GM19043 (cell line): ENCODE results near the gene FBP1.
"Not testable (repeated sequence)": the region's sequence is repeated elsewhere in the genome, so short reads cannot be mapped to it uniquely, and the experiment has no call there.

ENCODE experiments used
- ATAC-seq: cut with Tn5 transposase; IDR thresholded peaks from one replicate; pipeline ENCODE4 v1.9.1; 2021; ENCODE audit warnings: low read depth; ENCODE audit not compliant: unreplicated experiment

The FBP1 gene

DNA sequence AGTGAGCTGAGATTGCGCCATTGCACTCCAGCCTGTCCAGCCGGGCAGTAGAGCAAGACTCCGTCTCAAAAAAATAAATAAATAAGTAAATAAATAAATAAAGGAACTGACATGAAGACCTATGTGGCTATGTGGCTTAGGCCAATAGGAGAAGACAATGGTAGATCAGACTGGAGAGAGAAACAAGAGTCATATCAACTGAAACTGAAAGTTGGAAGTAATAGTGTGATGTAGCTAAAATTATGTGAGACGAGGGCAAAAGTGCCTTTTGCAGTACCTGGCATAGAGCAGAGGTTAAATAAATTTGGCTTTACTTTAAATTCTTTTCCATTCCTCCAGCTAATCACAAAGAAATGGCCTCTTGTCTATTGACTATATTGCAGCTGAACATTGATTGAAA lies 53.0 kb downstream of the FBP1 start:
- no peak for ATAC-seq

DNA sequence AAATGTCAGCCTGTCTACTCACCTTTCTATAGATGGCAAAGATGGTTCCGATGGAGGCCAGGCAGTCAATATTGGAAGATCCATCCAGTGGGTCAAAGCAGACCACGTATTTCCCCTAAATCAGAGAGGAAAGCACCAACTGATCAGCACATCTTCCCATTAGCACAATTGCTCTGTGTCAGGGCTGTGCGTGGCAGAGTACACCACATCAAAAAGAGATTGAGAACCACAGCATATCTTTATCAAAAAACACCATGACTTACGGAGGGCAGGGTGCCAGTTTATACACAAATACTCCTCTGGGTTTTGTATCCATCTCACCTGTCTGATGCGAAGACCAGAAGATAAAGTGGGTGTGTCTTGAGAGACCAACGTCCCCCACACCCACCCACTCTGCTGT lies 54.8 kb downstream of the FBP1 start:
- ATAC-seq: no peak

DNA sequence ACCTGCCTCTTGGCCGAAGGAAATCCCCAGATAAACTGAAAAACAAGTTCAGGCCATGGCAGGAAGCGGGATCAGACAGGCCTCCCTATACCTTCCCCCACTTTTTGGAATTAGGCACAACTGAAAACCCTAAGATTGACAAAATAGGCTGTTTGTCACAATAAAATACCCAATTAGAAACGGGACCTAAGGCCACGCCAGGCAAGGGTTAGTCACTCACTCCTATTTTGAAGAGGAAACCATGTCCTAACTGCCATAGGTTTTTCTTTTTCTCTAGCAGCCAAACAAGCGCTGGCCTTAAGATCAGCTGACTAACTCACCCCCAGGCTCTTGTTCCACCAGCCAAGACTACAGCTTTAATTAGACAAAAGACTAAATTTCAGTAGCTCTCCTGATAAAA lies 57.6 kb downstream of the FBP1 start:
- no peak for ATAC-seq

DNA sequence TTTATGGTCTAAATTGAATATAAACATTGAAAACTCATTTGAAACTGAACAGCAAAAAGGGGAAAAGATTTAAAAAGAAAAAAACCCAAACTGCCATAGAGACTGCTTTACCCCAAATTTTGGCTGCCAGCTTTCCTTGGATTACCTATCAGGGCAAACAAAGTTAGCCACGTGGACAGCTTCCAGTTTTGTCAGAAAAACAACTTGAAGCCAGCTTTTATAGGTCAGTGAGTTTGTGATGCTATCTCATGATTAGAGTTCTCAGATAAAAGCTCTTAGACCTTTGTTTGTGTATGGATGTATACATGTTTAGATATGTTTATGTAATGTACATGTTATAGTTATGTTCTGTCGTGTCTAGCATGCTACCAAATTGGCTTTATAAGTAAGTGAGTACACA lies 61.7 kb downstream of the FBP1 start:
- no peak for ATAC-seq

DNA sequence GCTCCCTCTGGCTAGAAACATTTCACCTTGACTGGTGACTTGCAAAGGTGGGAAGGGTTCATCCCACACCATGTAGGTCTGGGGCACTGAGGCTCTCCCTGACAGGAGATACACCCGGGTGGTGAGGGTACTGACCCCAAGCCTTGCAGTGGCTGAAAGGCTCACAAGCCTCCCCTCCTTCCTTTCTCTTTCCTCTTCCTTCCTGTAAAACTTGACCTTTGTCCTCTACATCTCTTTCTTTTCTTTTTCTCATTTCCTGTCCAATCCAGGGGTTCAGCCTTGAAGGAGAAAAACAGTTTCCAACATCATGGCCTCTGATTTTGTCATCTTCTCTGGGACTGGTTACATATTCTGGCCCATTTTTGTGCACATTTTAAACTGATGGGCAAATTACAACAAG lies 62.3 kb downstream of the FBP1 start:
- ATAC-seq: no peak

DNA sequence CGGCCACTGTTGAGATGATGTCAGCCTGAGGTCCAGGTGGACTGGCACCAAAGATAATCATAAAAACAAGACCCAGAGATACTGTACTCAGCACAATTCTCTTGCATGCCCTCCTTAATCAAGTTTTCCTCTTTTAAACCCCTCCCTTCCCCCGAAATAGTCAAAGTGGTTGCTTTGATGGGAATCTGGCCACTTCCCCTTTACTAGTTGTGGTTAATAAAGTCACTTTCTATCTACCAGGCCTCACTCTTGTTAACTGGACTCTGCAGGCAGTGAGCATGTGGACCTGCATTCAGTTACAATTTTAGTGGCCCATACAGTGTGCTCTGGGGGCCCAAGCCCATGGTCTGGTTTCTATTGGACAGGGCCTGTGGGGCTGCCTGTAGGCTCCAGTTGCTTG lies 63.2 kb downstream of the FBP1 start:
- ATAC-seq: no peak

DNA sequence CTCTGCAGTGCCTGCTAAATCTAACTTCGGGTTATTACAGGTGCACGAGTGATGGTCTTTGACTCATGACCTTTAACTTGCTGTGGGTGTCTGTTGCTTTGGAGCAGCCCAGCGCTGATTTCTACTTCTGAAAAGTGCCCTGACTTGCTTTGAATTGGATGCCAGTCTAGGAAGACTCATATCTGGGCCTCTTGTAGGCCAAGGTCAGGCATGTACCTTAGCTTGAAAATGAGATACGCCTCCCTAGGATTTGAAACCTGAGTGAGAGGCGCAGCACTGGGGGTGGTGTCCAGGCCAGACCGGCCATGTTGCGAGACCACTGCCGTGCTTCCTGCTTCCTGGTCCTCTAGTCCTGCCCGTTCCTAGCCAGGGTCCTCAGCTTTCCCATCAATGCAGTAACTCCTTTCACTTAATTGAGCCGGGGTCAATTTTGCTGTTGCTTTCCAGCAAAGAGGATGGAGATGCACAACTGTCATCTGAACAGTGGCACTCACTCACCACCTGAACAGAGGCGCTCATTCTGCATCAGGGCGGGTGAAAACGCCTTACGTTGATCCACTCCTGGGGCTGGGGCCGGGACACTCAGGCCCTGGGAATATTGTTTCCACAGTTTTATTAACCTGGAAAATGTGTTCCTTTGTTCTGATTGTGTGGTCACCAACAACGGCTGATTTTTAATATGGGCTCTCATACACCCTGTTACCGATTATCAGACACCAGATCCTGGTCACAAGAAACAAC lies 70.2 kb downstream of the FBP1 start:
- no peak for ATAC-seq

DNA sequence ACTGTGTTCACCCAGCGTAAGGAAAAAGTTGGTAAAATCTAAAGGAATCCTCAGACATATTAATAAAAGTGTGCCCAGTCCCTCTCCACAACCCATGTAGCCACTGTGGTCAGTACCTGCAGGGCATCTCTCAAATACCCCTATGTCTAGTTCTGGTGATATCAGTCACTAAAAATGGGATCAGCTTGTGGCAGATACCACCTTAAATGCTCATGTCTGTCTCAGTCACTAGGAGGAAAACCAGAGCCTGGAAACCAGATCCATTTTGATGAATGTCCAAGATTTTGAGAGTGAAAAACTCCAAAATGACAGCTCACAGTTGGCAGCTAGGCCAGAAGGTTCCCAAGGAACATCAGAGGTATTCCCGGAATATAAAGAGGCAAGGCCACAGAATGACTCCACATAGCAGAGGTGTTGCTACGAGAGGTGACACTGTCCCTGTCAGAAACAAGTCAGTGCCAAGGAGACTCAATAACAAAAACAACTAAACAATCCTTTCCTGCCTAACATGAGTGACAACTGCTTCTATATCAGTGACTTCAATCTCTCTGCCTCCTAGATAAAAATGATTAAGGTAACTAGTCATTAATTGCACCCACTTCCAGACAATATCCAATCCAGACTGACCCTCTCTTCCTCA lies 70.9 kb downstream of the FBP1 start:
- ATAC-seq: no peak

DNA sequence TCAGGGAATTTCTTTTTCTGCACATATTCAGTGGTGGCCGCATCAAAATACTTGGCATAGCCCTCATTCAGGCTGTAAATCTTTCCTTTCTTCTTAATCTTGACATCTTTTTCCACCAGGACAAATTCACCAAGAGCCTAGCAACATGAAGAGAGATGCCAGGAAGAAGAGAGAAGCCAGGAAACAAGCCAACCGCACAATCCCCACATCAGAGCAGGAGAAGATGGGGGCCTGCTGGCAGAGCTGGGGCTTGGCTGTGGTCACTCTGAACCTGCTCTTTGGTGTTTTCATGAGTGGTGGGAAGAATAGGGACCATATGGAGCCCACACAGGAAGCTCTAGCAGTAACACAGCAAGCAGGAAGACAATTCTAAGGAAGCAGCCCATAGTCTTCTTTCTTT lies 72.0 kb downstream of the FBP1 start:
- no peak for ATAC-seq

DNA sequence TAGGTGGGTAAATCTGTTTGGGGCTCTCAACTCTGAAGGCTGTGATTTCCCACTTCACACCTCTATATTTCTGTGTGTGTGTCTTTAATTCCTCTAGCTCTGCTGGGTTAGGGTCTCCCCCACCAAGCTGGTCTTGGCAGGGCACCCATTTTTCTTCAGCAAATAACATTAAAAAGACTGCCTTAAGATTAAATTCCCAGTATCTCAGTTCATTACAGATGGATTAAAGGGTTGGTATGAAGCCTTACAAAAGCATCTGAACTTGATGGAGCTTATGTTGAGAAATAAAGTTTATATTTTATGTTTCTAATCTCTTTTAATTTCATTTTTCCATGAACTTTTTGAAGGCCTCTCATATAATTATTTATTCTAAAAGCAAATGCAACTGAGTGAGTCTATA lies 72.8 kb downstream of the FBP1 start:
- no peak for ATAC-seq

DNA sequence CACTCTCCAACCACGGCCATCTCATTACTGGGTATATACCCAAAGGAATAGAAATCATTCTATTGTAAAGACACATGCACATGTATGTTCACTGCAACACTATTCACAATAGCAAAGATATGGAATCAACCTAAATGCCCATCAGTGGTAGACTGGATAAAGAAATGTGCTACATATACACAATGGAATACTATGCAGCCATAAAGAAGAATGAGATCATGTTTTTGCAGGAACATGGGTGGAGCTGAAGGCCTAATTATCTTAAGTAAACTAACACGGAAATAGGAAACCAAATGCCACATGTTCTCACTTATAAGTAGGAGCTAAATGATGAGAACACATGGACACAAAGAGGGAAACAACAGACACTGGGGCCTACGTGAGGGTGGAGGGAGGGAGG lies 75.0 kb downstream of the FBP1 start:
- not testable (repeated sequence) for ATAC-seq

DNA sequence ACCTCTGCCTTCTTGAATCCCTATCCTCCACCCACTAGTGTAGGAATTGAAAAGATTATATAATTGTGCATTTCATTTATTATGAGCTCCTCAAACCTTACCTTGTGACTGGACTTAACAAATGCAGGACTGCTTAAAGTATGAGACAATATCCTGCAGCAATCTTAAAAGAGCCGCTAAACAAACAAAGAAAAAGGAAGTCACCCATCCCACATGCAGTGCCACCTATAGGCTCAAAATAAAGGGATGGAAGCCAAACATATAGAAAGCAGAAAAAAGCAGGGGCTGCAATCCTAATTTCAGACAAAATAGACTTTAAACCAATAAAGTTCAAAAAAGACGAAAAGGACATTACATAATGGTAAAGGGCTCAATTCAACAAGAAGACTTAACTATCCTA lies 75.8 kb downstream of the FBP1 start:
- ATAC-seq: no peak

DNA sequence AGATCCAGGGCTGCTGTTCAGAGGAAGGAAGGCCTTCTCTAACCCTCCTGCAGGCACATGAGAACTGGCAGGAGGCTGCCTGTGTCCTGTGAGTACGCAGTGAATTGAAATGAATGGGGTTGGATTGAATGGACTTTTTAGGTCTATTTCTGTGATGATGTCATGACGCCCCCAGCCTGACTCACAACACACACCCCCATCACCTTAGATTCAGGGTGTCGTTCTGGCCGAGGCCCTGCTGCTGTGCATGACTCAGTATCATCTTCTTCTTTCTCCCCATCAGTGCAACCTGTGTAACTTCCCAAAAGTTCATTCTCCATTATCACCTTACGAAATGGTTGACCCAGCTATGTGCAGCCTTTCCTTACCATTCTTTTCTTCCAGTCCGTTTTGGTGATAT lies 79.1 kb downstream of the FBP1 start:
- no peak for ATAC-seq

DNA sequence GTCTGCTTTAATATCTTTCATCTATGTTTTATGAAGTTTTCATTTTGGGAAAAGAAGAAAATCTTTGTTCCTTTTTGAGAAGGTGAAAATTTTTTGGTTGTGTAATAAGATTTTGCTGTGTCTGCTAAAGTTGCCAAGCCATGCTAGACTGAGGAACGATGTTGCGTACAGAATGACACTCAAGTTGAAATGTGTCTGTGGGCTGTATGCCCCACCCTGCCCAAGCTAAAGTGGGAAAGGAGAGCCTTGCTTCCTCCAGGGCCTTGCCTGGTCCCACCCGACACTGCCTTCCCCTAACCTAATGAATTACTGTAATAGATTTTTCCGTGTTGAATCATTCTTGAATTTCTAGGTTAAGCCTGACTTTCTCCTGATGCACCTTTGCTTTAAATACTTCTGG lies 81.9 kb downstream of the FBP1 start:
- no peak for ATAC-seq

DNA sequence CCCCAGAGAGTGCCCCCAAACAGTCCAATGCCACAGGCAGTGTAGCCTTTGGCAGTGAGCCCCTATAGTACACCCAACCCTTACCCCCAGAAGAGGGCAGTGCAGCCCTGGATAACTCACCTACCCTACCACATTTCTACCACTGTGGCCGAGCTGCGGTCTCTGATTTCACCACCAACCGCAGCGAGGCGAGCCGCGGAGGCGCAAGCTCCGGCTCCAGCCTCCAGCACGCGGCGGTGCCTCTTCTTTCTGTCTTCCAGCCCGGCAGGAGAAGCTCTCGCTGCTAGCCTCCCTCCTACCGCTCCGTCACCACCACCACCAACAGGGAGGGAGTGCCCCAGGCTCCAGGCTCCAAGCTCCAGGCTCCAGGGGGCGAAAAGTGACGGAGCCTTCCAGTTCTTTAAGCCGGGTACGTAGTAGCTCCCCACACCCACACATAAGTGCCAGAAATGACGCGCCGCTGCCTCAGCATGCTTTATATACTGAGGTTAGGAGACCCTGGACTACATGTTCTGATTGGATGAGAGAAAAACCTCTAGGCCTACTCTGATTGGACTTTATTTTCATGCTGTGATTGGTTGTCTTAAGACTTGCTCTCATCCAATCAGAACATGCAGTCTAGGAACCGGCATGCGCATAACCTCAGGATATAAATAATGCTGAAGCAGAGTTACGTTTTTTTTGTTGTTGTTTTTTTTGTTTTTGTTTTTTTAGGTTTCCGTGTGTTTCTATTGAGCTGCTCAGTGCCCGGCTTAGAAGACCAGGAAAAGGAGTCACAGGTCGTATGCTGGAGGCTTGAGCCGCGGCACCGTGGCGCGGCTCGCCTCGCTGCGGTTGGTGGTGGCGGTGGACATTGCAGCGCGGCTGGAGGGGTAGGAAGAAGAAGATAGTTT lies 84.6 kb downstream of the FBP1 start, which contains the start of gene PCAT7:
Gene PCAT7, plus strand, starts transcription at position 645 of the 893 bp plus-strand sequence.
- no peak for ATAC-seq

DNA sequence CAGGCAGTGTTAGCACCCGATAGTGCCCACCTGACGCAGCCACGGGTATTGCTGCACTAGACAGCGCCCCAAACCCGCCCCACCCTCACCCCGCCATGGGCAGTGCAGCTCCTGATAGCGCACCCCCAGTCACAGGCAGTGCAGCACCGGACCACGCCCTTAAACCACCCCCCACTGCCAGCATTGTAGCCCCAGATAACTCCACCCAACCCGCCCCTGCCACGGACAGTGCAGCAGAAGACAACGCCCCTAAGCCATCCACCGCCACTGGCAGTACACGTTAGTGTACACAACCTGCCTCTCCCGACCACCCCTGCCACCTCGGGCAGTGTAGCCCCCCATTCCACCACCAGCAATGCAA lies 85.3 kb downstream of the FBP1 start:
- no peak for ATAC-seq
